NCI-H82 treated with DMSO at 0.1 percent for 48 hours (cell line): ENCODE results near the gene CACNB2.

ENCODE experiments used
- DNase-seq: peaks from one replicate; lab custom pipeline; 2025; ENCODE audit not compliant: unreplicated experiment; lab: John Stamatoyannopoulos, UW

Gene CACNB2

DNA sequence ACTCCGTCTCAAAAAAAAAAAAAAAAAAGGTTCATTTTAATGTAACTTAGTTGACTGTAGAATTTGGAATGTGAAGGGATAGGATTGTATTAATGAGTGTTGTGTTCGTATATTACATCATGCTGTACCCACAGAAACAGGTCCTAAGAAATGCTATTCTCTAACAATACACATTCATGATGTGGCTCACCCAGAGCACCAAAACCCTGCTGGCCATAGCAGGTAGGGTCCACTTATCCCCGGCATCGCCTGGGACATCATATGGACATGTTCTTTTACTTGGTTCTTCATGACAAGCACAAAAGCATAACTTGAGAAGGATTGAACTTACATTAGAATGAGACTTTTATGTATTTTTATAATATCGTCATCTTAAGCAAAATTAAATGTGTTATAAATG is 241.5 kb downstream of the CACNB2 start:
- no peak for DNase-seq

DNA sequence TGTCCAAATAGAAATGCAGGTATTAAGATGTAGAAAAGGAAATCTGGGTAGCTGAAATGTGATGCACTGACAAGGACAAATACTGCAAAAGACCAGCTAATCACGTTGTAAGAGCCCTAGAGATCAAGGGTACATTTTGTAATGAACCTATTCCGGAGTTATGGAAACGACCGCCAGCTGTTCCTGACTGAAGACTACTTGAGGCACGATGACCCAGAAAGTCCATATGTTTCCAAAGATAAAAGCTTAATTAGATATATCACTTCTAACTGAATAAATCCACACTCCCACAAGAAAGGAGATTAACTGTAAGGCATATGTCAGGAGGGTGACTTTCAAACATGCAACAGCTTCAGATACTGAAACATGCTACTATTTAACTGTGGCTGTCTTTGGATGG is 257.7 kb downstream of the CACNB2 start:
- peak; percentile 97 for DNase-seq

GRCh38 chr10:18399158-18399557 is 258.9 kb downstream of the CACNB2 start:
- no peak for DNase-seq

DNA sequence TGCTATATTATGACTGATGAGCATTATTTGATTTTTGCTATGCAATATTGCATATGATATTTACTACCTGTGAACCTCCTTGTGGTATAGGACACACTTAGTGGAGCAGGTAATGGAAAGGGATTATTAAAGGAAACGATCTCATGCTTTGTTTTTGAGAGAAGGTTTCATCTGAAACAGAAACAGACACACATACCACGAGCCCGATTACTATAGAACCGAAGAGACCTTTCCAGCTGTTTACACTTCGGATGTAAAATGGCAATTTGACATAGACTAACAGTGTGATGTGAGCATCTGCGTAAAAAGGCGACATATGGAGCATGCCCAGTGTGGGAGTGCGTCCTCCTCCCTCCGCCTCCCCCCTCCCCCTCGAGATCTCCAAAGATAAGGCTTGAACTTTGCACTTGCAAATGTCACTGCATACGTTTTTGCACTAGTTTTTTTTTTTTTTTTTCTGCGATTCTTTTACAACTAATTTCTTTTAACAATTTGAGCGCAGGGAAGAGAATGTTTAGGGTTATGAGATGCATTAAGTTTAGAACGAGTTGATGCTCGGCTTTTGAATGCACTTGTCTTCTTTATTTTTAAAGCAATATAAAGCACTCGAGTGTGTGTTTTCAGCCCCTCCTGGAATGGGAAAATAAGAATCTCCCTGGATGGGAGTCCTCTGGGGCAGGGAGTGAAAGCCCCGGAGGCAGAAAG is 260.1 kb downstream of the CACNB2 start:
- DNase-seq: peak; percentile 44

GRCh38 chr10:18400906-18401245 is 260.7 kb downstream of the CACNB2 start:
- peak; percentile 21 for DNase-seq

DNA sequence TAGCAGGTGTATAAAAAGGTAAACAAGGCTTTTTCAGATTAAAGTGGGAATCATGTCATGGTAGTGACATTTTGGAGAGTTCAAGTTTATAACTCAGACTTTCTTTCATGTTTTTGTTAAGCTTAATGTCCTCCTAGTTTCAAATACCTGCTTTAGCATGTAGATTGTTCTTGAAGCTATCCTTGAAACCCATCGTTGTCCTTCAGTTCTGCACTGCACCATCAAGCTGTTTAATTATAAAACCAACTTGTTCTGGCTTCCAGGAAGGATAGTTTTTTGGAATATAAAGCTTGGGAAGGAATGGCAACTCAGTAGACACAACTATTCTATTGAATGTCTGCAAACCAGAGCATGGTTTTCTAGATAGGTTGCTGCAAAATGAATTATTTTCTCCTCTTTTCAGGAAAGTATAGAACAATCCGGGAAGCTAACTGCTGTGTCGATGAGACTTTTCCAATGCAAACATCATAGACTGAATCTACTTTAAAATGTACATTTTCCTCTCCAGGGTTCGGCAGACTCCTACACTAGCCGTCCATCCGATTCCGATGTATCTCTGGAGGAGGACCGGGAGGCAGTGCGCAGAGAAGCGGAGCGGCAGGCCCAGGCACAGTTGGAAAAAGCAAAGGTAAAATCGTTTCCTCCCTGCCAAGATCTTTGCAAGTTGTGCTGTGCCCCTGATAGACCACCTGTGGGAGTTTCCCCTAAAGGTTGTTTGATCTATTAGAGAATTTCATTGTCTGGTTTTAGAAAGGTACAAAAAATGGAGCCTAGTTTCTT is 261.4 kb downstream of the CACNB2 start:
- no peak for DNase-seq

GRCh38 chr10:18402853-18403252 is 262.6 kb downstream of the CACNB2 start:
- DNase-seq: no peak

GRCh38 chr10:18404530-18404929 is 264.3 kb downstream of the CACNB2 start:
- peak; percentile 27 for DNase-seq

GRCh38 chr10:18406136-18406535 is 265.9 kb downstream of the CACNB2 start:
- DNase-seq: peak; percentile 9

DNA sequence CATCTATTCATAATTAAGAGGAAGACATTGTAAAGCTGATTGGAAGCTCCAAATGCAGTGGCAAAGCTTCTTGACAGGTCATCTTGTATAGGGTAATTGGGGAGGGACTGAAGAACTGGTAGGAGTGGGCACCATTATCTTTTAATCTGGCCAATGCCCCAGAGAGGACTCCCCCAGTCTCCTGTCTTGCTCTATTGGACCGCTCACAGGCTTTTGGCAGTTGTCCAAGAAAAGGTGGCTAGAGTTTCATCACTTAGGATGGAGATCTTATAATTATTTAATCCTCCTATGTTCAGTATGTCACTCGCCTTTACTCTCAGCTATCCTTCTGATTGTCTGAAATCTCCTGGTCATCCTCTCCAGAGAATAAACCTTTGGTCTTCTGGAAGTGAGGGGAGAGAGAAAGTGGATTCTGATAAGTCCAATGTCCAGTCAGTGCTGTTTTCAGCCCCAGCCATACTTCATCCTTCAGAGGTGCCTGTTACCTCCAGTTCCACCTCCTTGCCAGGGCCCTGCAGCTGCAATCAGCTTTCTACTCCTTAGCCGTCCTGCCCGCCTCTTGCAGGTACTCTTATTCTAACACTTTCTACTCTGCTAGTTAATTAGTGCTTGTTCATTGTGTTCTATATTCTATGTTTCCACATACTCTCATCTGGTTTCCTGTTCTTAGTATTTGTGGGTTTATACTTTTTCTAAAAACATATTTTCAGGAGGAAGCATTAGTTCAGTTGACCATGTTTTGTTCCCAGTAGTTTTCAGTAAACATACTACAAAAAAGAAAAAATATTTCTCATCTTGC is 269.6 kb downstream of the CACNB2 start:
- peak; percentile 92 for DNase-seq

- no peak for DNase-seq
These were observed 273.8 kb downstream of the CACNB2 start for GRCh38 chr10:18414061-18414460.

DNA sequence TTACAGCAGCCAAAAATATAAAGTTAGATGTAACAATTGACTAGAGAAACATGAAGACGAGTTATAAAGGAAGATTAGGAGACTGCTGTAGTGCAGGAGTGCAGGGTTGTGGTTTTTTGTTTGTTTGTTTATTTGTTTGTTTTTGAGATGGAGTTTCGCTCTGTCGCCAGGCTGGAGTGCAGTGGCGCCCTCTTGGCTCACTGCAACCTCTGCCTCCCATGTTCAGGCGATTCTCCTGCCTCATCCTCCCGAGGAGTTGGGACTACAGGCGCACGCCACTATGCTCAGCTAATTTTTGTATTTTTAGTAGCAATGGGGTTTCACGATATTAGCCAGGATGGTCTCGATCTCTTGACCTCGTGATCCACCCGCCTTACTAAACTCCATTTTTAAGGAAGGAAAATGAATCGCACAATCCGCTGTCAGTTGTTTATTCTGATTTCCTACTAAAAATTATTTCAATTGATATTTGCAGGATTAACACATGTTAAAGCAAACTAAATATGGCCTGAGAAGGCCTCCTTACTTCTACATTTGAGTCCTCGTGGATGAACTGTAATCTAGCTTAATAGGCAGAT is 277.8 kb downstream of the CACNB2 start:
- no peak for DNase-seq

DNA sequence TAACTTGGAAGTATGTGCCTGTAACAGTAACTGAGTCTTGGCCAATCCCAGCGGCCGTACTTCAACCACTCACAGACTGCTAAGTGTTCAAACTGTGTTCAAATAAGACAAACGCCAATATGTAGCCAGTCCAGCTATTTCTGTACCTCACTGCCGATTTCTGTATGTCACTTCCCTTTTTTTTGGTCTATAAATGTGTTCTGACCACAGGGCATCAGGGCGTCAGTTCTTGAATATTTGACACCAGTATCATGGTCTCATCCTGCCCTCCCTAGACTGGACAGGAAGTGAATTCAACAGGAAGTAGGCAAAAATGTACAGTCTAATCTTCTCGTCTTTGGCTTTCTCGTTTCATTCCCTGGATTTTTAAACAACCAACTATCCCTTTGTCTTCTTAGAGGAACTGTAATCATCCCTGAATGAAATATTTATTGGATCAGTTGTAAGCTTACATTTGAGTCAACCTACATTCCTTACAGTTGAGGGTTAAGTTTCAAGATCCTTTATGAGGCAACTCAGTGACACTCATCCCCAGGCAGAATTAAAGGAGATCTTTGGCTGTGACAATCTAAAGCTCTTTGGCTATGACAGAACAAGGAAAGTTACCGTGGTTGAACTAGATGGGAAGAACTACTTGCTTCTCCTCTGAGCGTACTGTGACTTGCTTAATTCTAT is 278.5 kb downstream of the CACNB2 start:
- no peak for DNase-seq

DNA sequence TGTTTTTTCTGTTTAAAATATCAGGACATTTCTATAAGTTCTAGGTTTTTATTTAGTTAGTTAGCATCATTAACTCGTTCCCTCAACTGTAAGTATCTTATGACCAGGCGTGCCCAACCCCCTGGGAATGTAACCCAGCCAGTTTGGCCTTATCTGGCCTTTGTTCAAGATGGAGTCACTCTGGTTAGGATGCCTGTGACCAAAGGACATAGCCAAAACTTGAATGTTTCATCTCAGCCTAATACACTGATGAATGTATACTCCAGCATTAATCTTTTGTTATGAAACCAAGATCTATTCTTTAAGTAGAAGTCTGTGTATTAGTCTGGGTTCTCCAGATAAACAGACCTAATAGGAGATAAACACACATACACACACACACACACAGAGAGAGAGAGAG is 279.7 kb downstream of the CACNB2 start:
- DNase-seq: no peak

DNA sequence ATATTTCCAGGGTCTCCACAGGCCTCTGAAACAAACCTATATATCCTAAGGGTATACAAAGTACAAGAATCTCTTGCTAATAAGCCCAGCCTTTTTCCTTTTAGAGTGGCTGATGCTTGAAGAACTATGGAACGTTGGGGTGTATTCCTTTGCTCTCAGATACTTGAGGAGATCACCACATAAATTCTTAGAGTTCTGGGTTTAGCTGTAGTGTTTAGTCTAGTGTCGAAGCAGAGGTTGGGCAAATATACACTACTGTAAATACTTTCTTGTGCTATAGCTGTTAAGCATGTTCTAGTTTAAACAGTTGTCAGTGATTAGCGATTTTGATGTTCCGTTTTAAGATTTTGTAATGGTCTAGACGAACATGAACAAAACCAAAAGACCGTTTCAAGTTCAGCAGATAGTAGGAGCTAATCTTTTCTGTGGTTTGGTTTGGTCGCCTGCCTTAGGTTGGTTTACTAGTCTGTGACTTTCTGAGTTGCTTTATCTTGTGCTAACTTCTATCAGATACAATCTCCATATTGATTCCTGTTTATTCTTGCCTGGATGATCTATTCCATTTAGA is 281.6 kb downstream of the CACNB2 start:
- no peak for DNase-seq

DNA sequence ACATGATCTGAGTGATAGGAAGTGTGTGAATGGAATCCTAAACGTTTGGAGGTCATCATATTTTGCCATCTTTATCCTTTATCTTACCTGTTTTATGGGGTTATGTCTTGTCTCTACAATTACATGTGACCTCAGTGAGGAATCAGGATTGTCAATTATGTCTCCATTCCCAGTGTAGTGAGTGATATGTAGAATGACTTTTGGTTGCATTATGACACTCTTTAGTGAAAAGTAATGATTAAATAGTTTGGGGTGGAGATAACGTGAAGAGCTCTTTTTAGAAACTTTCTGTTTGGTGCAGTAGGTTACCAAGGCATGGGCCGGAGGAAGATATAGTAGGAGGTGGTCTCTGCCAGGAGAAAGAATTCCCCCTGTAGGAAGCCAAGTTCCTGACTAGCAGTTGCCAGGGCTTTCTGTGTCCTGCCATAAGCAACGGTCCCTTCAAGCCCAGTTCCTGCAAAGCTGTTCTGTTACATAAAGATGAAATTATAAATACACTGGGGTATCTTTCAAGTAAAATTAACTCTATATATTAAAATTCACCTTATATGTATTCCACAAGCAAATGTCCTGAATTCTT is 282.9 kb downstream of the CACNB2 start:
- no peak for DNase-seq

DNA sequence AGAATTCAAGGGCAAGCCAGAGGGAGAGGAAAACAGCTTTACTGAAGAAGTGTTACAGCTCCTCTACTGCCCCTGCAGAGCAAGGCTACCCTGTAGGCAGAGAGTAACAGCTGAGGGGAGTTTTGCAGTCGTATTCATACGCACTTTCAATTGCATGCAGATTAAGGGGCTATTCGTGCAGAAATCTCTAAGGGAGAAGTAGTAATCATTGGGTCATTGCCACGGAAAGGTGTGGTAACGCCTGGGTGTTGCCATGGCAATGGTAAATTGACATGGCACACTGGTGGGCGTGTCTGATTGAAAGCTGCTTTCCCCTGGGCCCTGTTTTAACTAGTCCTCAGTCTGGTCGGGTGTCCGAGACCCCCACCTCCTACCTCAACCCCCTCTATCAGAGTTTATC is 284.0 kb downstream of the CACNB2 start:
- no peak for DNase-seq

DNA sequence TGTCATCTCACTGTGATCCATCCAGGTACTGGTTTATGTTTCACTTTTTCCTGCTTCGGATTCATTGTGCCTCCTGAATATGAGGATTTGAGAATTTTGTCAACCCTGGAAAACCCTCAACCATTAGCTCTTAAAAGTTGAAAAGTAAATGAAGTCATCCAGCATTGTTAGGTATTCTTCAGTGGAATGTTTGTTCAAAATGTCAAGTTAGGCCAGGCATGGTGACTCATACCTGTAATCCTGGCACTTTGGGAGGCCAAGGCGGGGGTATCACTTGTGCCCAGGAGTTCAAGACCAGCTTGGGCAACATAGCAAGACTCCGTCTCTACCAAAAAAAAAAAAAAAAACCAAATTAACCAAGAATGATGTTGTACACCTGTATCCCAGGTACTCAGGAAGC is 289.1 kb downstream of the CACNB2 start:
- DNase-seq: no peak

- DNase-seq: no peak
These were observed 296.7 kb downstream of the CACNB2 start for GRCh38 chr10:18436902-18437301.

- DNase-seq: no peak
These were observed 297.3 kb downstream of the CACNB2 start for GRCh38 chr10:18437486-18437885.
